IPS-NIHi11 (cell line): ENCODE measurements around the gene AP3M1.

ENCODE experiments used
- DNase-seq: peaks from one replicate; pipeline ENCODE4 v3.0.0; 2012; ENCODE audit warnings: mixed read lengths, low spot score

AP3M1 gene

DNA sequence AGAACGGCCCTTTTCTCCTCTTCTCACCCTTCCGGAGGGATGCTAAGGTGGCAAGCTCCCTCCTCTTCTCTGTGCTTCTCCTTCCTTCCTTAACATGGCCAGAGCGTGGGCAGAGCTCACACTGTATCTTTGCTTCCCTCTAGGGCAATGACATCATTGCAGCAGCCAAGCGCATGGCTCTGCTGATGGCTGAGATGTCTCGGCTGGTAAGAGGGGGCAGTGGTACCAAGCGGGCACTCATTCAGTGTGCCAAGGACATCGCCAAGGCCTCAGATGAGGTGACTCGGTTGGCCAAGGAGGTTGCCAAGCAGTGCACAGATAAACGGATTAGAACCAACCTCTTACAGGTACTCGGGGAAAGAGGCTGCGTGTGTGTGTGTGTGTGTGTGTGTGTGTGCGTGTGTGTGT is 36.6 kb downstream of the AP3M1 start:
- DNase-seq: no peak

GRCh38 chr10:74113546-74113945 is 37.1 kb downstream of the AP3M1 start:
- no peak for DNase-seq

- no peak for DNase-seq
Measured at GRCh38 chr10:74111799-74112198, 38.8 kb downstream of the AP3M1 start.

DNA sequence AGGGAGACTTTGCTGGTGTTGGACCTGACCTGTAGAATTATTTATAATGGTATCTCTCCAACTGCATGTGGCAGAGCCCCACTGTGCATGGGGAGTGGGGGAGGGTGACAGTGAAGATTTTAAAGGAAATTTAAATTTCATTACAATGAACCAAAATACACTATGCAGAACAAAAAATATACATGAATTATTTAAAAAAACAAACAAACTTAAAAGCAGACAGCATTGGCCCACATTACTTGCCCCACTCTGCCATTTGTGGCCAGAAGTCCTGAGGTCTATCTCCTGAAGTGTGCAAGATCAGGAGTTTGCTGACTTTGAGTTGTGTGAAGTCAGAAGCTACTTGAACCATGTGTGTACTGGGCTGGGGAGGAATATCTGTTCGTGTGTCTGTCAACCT is 40.5 kb downstream of the AP3M1 start:
- no peak for DNase-seq

DNA sequence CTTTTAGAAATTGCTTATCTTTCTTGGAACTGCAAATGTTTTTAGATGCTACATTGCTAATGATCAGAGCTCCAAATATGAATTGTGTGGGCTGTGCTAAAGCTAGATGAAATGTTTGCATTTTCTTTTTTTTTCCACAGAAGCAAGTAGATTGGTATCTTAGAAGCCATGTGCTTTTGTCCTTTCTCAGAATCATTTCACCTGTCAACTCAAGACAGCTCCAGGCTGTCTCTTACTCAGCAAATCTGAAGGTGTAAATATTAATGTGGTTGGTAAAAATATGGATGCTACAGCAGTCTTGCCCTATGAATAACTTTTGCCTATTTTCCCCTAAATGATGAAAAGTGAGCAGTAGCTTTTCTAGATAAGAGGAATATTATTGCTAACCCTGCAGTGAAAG is 41.2 kb downstream of the AP3M1 start:
- no peak for DNase-seq

DNA sequence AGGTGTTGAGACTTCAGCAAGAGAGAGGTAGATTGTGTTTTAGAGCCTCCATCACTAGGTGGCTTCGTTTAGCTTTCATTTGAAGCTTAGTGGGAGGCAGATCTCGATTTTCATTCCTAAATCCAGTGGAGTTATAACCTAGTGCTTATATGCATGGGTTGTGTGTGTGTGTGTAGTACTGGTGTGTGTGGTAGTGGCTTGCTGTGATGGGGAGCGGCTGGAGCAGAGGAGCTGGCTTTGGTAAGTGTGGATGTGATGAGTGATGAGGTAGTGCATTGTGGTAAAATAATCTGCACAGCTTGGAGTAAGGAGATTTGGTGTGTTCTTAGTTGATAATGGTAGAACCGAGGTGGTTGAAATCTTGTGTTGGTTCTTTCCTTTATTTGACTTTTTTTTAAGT is 43.2 kb downstream of the AP3M1 start:
- DNase-seq: no peak

DNA sequence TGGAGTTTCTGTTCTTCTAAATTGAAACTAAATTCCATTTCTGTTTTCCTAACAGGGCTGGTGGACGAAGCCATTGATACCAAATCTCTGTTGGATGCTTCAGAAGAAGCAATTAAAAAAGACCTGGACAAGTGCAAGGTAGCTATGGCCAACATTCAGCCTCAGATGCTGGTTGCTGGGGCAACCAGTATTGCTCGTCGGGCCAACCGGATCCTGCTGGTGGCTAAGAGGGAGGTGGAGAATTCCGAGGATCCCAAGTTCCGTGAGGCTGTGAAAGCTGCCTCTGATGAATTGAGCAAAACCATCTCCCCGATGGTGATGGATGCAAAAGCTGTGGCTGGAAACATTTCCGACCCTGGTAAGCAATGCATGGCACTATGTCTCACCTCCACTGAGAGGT is 45.6 kb downstream of the AP3M1 start:
- DNase-seq: no peak

DNA sequence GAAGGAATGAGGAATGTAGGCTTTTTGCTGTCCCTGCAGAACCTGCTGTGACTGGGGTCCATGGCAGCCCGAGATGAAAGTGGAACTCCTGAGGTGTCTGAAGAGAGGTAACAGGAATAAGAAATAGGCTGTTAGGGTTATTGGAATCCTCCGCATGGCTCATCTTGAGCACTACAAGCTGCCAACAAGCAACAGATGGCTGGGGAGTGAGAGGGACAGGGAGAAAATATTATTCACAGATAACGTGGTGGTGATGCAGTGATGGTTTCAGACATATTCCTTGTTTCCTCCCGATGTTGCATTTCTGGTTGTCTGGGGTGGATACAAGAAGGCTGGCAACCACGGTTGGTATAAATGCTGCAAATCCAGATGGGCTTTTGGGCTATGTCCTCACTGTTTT is 46.1 kb downstream of the AP3M1 start:
- DNase-seq: no peak

GRCh38 chr10:74103560-74104258 is 46.9 kb downstream of the AP3M1 start:
- DNase-seq: peak; percentile 65

DNA sequence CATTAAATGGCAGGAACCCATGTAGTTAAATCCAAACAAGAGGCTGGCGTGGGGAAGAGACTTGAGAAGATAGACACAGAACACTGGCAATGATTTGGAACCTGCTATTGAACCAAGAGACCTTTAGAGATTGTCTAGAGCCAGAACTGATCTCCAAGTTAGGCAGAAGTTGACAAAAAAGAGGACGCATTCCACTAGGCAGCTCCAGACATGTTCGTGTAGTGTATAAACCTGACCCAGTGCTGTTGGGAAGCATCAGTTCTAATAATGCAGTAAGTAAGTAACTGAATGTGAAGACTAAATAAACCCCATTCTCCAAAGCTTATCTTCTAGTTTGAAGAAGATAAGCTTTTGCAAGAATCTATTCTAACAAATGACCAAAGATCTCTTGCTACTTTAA is 50.8 kb downstream of the AP3M1 start:
- no peak for DNase-seq

GRCh38 chr10:74099420-74099819 is 51.2 kb downstream of the AP3M1 start:
- no peak for DNase-seq

DNA sequence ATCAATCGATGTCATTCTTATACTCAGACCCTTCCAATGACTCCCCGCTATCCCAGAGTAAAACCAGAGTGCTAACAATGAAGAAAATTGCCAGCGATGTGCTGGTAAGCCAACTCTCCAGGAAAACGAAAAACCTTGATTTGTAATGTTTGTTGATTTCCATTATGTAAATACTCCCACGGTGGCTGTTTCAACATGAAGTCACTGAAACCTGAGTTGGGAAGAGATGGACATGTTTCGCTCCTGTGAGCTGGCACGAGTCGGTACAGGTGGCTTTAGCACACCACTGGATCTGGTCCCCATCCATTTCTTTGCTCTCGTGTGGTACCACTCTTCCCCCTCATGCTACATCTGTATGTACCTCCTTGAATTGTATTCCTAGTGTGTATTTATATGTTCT is 52.9 kb downstream of the AP3M1 start:
- no peak for DNase-seq

DNA sequence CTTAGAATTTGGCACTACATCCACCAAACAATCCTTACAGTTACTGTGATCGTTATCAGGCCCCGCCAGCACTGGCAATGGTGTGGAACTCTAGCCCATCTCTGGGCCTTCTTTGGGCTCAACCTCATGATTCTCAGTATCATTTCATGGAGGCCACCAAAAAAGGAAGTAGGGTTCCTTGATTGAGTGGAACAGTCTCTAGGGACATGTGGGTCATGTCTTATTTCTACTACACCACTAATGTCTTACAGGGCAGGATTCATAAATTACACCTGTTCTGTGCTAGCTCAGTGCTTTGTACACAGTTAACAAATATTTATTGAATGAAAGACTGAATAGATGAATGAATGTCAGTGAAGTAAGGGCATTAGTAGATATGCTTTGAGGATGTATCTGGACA is 53.9 kb downstream of the AP3M1 start:
- no peak for DNase-seq

- DNase-seq: no peak
Measured at GRCh38 chr10:74094231-74094630, 56.4 kb downstream of the AP3M1 start.

DNA sequence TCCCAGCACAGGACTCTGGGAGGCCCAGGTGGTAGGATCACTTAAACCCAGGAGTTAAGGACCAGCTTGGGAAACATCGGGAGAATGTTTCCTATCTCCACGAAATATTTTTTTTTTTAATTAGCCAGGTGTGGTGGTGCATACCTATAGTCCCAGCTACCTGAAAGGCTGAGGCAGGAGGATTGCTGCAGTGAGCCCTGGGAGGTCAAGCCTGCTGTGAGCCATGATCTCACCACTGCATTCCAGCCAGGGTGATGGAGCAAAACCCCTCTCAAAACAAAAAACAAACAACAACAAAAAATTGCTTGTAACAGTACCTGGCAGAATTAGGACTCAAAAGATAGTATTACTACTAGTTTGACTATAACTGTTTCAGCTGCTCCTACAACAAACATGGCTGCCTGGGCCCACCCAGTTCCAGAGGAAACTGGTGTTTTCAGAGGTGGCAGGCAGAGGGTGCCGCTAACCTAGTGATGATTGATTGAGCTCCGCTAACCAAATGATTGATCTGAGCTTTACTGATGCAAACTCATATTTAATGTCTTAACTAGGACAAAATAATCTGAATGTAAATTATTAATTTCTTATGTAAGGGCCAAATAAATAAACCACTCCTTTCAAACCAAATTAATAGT is 57.0 kb downstream of the AP3M1 start:
- DNase-seq: no peak

DNA sequence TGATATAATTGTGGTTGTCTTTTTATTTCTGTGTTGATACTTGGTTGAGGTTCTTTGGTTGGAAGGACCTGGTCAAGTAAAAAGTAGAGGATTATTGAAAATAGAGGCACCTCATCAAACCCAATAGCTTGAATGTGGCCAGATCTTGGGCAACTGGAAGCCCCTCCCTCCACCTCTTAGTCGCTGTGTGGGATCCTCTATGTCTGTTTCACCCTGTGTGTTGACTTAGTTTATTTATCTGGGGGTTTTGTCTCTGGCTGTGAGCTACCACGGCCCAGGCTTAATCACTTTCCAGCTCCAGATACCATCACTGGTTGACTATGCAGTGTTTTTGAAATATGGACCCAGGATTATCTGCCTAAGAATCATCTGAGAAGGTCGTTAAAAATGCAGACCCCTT is 58.3 kb downstream of the AP3M1 start:
- no peak for DNase-seq

DNA sequence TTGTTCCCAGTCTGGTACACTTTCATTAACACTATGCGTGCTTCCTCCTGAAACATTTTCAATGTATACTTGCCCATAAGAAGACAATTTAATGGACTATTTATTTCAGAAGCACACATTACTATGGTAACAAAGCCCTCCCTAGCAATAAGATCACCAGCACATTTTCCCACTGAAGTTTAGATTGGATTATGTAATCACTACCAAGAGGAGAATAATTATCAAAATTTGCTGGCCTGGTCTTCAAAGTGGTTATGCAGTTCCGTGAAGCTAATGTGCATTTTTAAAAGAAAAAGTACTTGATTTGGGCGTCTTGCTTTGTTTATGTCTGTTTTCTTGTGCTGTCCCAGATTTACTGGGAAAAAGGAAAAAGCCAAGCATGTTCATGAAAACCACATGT is 61.9 kb downstream of the AP3M1 start:
- no peak for DNase-seq

- DNase-seq: no peak
Measured at GRCh38 chr10:74086317-74086716, 64.3 kb downstream of the AP3M1 start.

GRCh38 chr10:74084955-74085354 is 65.7 kb downstream of the AP3M1 start:
- no peak for DNase-seq

GRCh38 chr10:74083304-74083703 is 67.3 kb downstream of the AP3M1 start:
- no peak for DNase-seq

GRCh38 chr10:74081941-74082718 is 68.5 kb downstream of the AP3M1 start:
- DNase-seq: no peak

- peak; percentile 72 for DNase-seq
Measured at GRCh38 chr10:74081192-74081803, 69.3 kb downstream of the AP3M1 start.
